ENCODE data around the gene ODAD3.
"Not testable (repeated sequence)": the region's sequence is repeated elsewhere in the genome, so short reads cannot be mapped to it uniquely, and the experiment has no call there.

The ODAD3 gene

DNA sequence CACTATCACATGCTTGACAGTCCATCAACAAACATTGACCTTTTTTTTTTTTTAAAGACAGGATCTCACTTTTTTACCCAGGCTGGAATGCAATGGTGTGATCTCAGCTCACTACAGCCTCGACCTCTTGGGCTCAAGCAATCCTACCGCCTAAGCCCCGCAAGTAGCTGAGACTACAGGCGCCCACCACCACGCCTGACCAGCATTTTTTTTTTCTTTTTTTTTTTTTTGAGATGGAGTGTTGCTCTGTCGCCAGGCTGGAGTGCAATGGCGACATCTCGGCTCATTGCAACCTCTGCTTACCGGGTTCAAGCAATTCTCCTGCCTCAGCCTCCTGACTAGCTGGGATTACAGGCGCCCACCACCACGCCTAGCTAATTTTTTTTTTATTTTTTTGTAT lies 24.0 kb upstream of the ODAD3 start:
- not testable (repeated sequence) for DNase-seq

DNA sequence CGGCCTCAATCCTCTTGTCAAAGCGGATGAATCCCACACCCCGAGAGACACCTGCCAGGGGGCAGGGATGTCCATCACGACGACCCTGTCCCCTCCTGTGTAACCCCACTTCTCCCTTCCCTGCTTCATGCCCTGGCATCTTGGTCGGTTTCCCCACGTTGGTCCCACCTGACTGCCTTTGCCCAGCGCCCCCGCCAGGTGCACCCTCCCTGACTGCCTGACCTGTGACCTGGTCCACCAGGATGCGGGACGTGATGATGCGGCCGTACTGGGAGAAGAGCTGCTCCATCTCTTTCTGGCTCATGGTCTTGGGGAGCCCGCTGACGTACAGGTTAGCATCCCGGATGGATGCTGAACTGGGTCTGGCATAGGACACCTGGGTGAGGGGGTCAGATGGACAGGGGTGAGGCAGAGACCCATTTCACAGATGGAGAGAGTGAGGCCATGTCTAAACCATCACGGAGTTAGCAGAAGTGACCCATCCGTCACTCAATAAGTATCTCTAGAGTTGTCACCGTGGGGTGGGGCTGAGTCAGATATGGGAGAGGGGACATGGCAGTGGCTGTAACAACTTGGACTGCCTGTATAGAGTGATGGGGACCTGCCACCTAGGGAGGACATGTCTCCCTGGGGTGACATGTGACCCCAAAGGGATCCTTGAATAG lies 23.4 kb upstream of the ODAD3 start:
- no peak for DNase-seq

DNA sequence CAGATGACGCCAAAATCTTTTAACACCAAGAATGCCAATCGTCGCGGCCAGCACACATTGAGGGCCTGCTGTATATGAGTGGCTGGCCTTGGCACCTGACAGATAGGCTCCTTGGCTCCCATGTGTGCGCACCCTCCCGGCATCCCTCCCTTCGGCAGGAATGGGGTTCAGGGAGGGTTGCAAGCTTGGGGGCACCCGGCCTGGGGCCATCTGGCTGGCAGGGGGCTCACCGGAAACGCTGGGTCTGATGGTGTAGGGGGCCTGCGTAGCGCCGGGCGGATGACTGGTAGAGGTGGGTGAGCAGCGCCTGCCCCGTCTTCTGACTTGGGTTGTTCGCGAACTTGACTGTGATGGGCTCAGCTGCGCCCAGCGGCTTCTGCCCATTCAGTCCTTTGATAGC lies 22.9 kb upstream of the ODAD3 start:
- no peak for DNase-seq

DNA sequence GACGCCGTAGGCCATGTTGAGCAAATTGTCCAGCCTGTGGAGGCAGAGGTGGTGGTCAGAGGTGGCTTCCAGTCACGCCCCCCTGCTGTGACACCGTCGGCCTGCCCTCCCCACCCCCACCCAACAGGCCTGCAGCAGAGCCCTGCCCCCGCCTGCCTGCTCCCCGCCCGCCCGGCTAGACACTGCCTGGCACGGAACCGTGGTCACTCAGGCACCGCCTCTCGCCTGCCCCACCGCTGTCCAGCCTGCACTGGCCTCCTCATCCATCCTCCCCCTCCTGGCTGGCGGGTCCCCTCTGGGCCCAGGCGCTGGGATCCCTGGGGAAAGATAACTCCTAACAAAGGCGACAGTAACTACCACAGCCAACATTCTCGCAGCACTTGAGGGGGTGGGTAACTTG lies 22.2 kb upstream of the ODAD3 start:
- no peak for DNase-seq

DNA sequence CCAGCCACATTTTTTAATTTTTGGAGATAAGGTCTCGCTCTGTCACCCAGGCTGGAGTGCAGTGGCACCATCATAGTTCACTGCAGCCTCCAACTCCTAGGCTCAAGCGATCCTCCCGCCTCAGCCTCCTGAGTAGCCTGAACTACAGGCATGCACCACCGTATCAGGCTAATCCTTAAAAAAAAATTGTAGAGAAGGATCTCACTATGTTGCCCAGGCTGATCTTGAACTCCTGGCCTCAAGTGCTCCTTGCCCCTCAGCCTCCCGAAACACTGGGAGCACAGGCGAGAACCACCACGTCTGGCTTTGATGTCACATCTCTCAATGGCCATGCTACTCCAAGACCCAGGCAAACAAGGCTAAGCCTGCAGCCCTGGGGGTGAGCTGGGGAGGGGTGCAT lies 21.7 kb upstream of the ODAD3 start:
- no peak for DNase-seq

- not testable (repeated sequence) for DNase-seq
These were observed 20.3 kb upstream of the ODAD3 start for GRCh38 chr19:11455233-11455554.

GRCh38 chr19:11453468-11454341 lies 18.8 kb upstream of the ODAD3 start:
- DNase-seq = no peak

- DNase-seq = no peak
These were observed 17.8 kb upstream of the ODAD3 start for GRCh38 chr19:11452620-11453310.

GRCh38 chr19:11451871-11452619 lies 17.1 kb upstream of the ODAD3 start:
- no peak for DNase-seq

- DNase-seq = no peak
These were observed 16.5 kb upstream of the ODAD3 start for GRCh38 chr19:11451327-11451870.

GRCh38 chr19:11450570-11451326 lies 15.8 kb upstream of the ODAD3 start:
- no peak for DNase-seq

DNA sequence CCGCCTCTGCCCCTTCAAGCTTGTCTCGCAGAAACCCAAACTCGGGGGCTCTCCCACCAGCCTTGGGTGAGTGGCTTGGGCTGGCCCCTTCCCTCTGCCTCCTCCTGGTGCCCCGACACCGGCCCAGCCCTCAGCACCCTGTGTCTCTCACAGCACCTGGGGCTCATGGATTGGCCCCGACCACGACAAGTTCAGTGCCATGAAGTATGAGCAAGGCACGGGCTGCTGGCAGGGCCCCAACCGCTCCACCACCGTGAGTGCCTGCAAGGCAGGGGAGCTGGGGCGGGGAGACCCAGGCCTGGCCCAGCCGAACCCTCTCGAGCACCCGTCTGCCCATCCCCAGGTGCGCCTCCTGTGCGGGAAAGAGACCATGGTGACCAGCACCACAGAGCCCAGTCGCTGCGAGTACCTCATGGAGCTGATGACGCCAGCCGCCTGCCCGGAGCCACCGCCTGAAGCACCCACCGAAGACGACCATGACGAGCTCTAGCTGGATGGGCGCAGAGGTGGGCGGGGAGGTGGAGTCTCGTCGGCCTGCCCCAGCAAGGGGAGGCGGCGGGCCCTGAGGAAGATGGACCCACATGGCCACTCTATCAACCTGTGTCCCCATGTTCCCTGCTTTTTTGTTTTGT lies 14.1 kb upstream of the ODAD3 start:
- no peak for DNase-seq

DNA sequence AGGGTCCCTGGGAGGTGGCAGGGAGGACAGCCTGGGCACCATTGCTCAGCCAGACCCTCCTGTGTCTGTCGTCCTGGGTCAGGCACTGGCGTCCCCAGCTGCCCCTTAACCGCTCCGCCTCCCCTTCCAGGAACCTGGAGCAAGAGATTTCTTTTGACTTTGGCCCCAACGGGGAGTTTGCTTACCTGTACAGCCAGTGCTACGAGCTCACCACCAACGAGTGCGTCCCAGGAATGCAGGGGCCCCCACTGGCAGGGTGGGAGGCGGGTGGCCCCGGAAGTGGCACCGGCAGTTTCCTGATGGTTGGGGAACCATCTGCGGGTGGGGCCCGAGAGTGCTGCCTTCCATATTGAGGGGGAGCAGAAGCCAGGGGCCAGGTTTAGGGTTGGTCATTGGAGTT lies 13.5 kb upstream of the ODAD3 start:
- no peak for DNase-seq

DNA sequence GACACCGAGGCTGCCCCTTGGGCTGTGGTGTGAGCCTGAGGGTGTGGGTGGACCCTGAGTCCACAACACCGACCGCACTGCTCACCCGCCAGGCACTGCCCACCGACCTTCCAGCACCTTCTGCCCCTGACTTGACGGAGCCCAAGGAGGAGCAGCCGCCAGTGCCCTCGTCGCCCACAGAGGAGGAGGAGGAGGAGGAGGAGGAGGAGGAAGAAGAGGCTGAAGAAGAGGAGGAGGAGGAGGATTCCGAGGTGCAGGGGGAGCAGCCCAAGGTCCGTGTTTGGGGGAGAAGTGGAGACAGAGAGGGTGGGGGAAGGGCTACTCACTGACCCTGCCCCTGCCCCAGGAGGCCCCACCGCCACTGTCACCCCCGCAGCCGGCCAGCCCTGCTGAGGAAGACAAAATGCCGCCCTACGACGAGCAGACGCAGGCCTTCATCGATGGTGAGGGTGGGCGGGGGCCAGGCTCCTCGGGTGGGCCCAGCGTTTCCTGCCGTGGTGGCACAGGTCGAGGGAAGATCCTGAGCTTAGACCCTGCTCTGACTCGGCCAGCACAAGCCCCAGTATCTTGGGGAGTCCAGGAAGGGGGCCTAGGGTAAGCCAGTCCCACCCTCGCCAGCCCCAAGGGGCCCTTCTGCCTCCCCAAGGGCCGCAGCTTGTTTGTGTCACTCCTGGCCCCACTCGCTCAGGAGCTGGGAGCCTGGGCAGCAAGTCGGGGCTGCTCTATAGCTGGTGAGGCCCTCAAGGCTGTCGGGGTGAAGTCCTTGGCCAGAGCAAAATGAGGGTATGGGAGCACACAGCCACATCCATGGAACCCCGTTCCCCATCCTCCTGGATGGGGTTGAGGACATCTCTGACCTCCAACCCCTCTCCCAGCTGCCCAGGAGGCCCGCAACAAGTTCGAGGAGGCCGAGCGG lies 12.7 kb upstream of the ODAD3 start:
- DNase-seq = no peak

DNA sequence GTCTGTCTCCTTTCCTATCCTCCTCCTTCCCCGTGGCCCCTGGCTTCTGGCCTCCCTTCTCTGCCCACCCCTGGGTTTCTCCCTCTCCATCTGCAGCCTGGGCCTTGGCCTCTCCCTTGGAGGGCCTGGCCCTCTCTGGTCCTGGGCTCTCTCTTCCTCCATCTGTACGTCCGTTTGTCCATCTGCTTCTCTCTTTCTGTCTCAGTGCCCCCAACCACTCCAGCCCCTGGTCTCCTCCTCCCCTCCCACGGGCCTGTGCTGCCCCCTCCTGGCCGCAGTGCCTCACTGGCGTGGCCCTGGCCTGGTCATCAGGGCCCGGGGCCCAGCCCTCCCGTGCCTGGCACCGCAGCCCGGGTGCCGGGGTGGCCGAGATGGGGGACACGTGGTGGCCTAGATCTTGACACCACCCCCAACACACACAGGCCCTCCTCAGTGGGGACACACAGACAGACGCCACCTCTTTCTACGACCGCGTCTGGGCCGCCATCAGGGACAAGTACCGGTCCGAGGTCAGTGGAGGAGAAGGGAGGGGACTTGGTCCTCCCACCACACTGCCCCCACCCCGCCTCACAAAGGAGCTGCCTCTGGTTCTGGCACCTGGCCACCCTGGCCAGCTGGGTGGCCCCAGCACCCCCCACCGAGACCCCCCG lies 11.9 kb upstream of the ODAD3 start:
- DNase-seq = no peak

DNA sequence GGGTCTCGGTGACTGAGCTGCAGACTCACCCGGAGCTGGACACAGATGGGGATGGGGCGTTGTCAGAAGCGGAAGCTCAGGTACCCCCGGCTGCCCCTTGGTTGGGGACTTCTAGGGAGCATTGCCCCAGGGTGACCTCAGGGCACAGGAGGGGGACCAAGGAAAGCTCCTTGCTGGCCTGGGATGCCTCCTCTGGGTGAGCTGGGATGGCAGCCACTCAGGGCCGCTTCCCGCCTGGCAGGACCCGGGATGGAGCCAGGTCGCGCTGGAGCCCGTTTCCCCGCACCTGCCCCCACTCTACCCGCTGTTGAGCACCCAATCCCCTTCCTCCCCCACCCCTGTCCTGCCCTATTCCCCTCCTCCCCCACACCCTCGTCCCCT lies 11.3 kb upstream of the ODAD3 start:
- no peak for DNase-seq

- no peak for DNase-seq
These were observed 10.2 kb upstream of the ODAD3 start for GRCh38 chr19:11445141-11445540.

GRCh38 chr19:11444059-11444458 lies 9.1 kb upstream of the ODAD3 start:
- DNase-seq = no peak

DNA sequence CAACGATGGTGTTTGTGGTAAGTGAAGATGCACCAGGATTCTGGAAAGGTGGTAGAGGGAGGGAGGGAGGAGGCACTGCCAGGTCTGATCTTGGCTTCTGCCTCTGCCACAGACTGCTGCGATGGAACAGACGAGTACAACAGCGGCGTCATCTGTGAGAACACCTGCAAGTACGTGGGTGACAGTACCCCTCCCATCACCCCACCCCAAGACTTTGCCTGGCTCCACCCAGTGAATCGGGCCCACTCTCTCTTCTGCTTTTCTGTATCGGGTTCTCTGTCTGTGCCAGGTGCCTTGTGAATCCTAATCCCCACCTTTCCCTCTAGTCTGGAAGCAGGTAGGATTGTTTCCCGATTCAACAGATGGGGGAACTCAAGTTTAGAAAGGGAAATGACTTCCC lies 3.0 kb upstream of the ODAD3 start:
- no peak for DNase-seq

- DNase-seq = no peak
These were observed 952 bp upstream of the ODAD3 start for GRCh38 chr19:11435833-11436313.

All from NCI-H2029 treated with DMSO at 0.1 percent for 48 hours (cell line).